WTC11 (cell line): ENCODE data around the gene CPT1B. TPM values are rescaled to one million over a fixed set of nuclear protein-coding genes. Genes with fewer than 3 reads are reported as not detected.

Experiments used
- ATAC-seq: fragments of 200-7000 bp; cut with Tn5 transposase; 2 replicates; pipeline ENCODE4 v1.10.0; 2021; ENCODE audit warnings: mild to moderate bottlenecking, moderate library complexity
- CTCF ChIA-PET: fragments of 300-600 bp; sonication (Branson Sonifier 250); formaldehyde crosslinking; loops from one replicate; lab custom pipeline; 2021; ENCODE audit warnings: antibody characterized with exemption; lab: Charles Lee
- POLR2A ChIA-PET: fragments of 350-600 bp; sonication (Branson Sonifier 250); formaldehyde crosslinking; loops from one replicate; lab custom pipeline; 2021; ENCODE audit warnings: antibody characterized with exemption; lab: Charles Lee
- DNase-seq: peaks from one replicate; pipeline ENCODE4 v3.0.0; 2021; ENCODE audit warnings: low spot score
- H3K27ac Mint-ChIP-seq: 2 replicates; pipeline ENCODE4 v1.8.0; 2021; ENCODE audit warnings: mixed read lengths
- H3K27me3 Mint-ChIP-seq: 2 replicates; pipeline ENCODE4 v1.8.0; 2021; ENCODE audit warnings: low read depth, mild to moderate bottlenecking, moderate library complexity, mixed read lengths
- H3K36me3 Mint-ChIP-seq: 2 replicates; pipeline ENCODE4 v1.8.0; 2021; ENCODE audit warnings: mixed read lengths
- H3K4me1 Mint-ChIP-seq: 2 replicates; pipeline ENCODE4 v1.8.0; 2022; ENCODE audit warnings: mixed read lengths
- H3K4me3 Mint-ChIP-seq: 2 replicates; pipeline ENCODE4 v1.8.0; 2021; ENCODE audit warnings: mild to moderate bottlenecking, moderate library complexity, mixed read lengths
- H3K9me3 Mint-ChIP-seq: 2 replicates; pipeline ENCODE4 v1.8.0; 2021; ENCODE audit warnings: mixed read lengths
- ATF1 ChIP-seq: sonication (generic); formaldehyde crosslinking; IDR thresholded peaks from 2 replicates; pipeline ENCODE4 v1.8.1; 2023; ENCODE audit warnings: mild to moderate bottlenecking, moderate library complexity, missing genetic modification reagents
- CREB1 ChIP-seq: sonication (generic); formaldehyde crosslinking; IDR thresholded peaks from 2 replicates; pipeline ENCODE4 v1.8.0; 2023; ENCODE audit warnings: mild to moderate bottlenecking, missing genetic modification reagents
- NFYB ChIP-seq: sonication (generic); formaldehyde crosslinking; conservative IDR thresholded peaks from 2 replicates; pipeline ENCODE4 v1.8.0; 2022; ENCODE audit warnings: low read depth, missing genetic modification reagents
- SOX15 ChIP-seq: fragments of 250-450 bp; sonication (Bioruptor Pico); IDR thresholded peaks from 2 replicates; pipeline ENCODE4 v1.9.0; 2021; ENCODE audit warnings: mild to moderate bottlenecking
- ZNF317 ChIP-seq: sonication (generic); formaldehyde crosslinking; IDR thresholded peaks from 2 replicates; pipeline ENCODE4 v1.8.1; 2023; ENCODE audit warnings: low read depth, mild to moderate bottlenecking, moderate library complexity, missing genetic modification reagents, borderline replicate concordance
- total RNA-seq: library from RNA; stranded (reverse); gene quantifications from 3 replicates; pipeline ENCODE4 v1.2.3, GENCODE V29; 2021
- TF ChIP-seq, protein P1 (sequence below): sonication (generic); formaldehyde crosslinking; IDR thresholded peaks from 2 replicates; pipeline ENCODE4 v1.8.0; 2022; ENCODE audit warnings: missing genetic modification reagents
- TF ChIP-seq, protein P2 (sequence below): sonication (generic); formaldehyde crosslinking; IDR thresholded peaks from 2 replicates; pipeline ENCODE4 v1.8.1; 2023; ENCODE audit warnings: mild to moderate bottlenecking, missing genetic modification reagents
- TF ChIP-seq, protein P3 (sequence below): sonication (generic); formaldehyde crosslinking; IDR thresholded peaks from 2 replicates; pipeline ENCODE4 v1.8.0; 2022; ENCODE audit warnings: mild to moderate bottlenecking, missing genetic modification reagents
- TF ChIP-seq, protein P4 (sequence below): fragments of 250-450 bp; sonication (Bioruptor Pico); IDR thresholded peaks from 2 replicates; pipeline ENCODE4 v1.9.0; 2021; ENCODE audit warnings: moderate library complexity, mild to moderate bottlenecking, inconsistent platforms, borderline replicate concordance
- TF ChIP-seq, protein P5 (sequence below): sonication (generic); formaldehyde crosslinking; IDR thresholded peaks from 2 replicates; pipeline ENCODE4 v1.8.1; 2023; ENCODE audit warnings: mild to moderate bottlenecking, missing genetic modification reagents
- TF ChIP-seq, protein P6 (sequence below): sonication (generic); formaldehyde crosslinking; IDR thresholded peaks from 2 replicates; pipeline ENCODE4 v1.8.1; 2022; ENCODE audit warnings: mild to moderate bottlenecking, moderate library complexity, missing genetic modification reagents
- TF ChIP-seq, protein P7 (sequence below): fragments of 200-600 bp; IDR thresholded peaks from 2 replicates; pipeline ENCODE4 v1.8.0; 2022; ENCODE audit warnings: antibody characterized with exemption

CPT1B gene
- total RNA-seq, 1 experiment from 2014 or later, result 33.7 TPM

DNA sequence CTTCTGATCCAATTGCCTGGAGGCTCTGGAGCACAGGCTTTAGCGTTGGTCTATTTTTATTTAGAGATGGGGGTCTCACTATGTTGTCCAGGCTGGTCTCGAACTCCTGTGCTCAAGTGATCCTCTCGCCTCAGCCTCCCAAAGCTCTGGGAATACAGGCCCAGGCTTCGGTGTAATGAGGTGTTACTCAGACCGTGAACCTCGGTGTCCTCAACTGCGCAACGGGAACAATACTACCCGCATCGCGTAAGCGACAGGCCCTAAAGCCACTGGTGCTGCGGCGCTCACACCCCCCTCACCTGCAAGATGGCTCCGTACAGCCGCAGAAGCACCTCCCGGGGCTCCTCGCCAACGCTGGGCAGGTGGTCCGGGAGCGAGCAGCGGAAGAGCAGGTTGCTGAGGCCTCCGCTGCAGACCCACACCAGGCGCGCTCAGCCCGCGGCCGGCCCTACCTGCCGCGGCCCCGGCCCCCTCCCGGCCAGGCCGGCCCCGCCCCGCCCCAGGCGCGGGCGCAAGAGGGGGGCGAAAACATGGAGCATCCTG is 3.8 kb upstream of the CPT1B start (continued):
- TF ChIP-seq, protein P1, sequence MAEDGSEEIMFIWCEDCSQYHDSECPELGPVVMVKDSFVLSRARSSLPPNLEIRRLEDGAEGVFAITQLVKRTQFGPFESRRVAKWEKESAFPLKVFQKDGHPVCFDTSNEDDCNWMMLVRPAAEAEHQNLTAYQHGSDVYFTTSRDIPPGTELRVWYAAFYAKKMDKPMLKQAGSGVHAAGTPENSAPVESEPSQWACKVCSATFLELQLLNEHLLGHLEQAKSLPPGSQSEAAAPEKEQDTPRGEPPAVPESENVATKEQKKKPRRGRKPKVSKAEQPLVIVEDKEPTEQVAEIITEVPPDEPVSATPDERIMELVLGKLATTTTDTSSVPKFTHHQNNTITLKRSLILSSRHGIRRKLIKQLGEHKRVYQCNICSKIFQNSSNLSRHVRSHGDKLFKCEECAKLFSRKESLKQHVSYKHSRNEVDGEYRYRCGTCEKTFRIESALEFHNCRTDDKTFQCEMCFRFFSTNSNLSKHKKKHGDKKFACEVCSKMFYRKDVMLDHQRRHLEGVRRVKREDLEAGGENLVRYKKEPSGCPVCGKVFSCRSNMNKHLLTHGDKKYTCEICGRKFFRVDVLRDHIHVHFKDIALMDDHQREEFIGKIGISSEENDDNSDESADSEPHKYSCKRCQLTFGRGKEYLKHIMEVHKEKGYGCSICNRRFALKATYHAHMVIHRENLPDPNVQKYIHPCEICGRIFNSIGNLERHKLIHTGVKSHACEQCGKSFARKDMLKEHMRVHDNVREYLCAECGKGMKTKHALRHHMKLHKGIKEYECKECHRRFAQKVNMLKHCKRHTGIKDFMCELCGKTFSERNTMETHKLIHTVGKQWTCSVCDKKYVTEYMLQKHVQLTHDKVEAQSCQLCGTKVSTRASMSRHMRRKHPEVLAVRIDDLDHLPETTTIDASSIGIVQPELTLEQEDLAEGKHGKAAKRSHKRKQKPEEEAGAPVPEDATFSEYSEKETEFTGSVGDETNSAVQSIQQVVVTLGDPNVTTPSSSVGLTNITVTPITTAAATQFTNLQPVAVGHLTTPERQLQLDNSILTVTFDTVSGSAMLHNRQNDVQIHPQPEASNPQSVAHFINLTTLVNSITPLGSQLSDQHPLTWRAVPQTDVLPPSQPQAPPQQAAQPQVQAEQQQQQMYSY (CRISPR knock-in tag), result no peak
- TF ChIP-seq, protein P2, sequence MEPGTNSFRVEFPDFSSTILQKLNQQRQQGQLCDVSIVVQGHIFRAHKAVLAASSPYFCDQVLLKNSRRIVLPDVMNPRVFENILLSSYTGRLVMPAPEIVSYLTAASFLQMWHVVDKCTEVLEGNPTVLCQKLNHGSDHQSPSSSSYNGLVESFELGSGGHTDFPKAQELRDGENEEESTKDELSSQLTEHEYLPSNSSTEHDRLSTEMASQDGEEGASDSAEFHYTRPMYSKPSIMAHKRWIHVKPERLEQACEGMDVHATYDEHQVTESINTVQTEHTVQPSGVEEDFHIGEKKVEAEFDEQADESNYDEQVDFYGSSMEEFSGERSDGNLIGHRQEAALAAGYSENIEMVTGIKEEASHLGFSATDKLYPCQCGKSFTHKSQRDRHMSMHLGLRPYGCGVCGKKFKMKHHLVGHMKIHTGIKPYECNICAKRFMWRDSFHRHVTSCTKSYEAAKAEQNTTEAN, result no peak

DNA sequence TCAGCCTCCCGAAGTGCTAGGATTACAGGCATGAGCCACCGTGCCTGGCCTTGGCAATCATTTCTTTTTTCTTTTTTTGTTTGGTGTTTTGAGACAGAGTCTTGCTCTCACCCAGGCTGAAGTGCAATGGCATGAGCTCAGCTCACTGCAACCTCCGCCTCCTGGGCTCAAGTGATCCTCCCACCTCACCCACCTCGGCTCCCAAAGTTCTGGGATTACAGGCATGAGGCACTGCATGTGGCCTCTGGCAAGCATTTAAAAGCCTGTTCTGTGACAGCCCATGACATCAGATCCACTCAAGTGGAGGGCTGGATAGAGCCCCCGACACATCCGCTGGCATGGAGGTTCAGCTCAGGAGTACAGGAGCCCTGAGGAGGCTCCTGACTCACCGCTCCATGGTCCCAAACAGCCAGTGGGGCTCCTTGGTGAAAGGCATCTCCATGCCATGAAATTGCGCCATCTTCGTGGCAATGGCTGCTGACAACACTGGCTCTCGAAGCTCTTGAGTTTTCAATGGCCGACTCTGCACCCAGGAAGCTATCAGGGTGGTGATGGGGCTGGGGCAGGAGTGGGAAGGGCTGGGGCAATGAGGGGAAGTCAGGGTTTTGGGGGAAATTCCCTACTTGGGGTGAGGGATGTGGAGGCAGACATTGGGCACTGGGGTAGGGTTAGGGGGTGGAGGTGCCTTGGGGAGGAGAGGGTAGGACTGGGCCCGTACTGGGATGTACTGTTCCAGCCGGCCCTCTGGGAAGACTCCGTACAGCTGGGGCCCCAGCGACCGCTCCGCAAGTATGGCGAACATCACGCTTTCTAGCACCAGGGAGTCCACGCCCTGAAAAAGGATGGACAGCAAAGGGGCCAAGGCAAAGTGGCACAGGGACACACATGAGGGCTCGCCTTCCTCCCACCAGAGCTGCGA is 3.1 kb upstream of the CPT1B start:
- DNase-seq, result no peak
- CTCF ChIA-PET, result interaction anchor here (1.0 to 1.5 kb wide), 3 partner anchors 19 to 60 kb away, joined by 4 to 7 read pairs (median 6); partner anchors contain the start of genes SCO2 and SYCE3
- TF ChIP-seq SOX15 (CRISPR knock-in tag) (no peak), CREB1 (no peak), ZNF317 (CRISPR knock-in tag) (no peak), ATF1 (no peak), NFYB (CRISPR knock-in tag) (no peak)
- TF ChIP-seq, protein P3, sequence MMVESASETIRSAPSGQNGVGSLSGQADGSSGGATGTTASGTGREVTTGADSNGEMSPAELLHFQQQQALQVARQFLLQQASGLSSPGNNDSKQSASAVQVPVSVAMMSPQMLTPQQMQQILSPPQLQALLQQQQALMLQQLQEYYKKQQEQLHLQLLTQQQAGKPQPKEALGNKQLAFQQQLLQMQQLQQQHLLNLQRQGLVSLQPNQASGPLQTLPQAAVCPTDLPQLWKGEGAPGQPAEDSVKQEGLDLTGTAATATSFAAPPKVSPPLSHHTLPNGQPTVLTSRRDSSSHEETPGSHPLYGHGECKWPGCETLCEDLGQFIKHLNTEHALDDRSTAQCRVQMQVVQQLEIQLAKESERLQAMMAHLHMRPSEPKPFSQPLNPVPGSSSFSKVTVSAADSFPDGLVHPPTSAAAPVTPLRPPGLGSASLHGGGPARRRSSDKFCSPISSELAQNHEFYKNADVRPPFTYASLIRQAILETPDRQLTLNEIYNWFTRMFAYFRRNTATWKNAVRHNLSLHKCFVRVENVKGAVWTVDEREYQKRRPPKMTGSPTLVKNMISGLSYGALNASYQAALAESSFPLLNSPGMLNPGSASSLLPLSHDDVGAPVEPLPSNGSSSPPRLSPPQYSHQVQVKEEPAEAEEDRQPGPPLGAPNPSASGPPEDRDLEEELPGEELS (CRISPR knock-in tag), result no peak
- TF ChIP-seq, protein P4, sequence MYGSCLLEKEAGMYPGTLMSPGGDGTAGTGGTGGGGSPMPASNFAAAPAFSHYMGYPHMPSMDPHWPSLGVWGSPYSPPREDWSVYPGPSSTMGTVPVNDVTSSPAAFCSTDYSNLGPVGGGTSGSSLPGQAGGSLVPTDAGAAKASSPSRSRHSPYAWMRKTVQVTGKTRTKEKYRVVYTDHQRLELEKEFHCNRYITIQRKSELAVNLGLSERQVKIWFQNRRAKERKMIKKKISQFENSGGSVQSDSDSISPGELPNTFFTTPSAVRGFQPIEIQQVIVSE (CRISPR knock-in tag), result no peak
- TF ChIP-seq, protein P5, sequence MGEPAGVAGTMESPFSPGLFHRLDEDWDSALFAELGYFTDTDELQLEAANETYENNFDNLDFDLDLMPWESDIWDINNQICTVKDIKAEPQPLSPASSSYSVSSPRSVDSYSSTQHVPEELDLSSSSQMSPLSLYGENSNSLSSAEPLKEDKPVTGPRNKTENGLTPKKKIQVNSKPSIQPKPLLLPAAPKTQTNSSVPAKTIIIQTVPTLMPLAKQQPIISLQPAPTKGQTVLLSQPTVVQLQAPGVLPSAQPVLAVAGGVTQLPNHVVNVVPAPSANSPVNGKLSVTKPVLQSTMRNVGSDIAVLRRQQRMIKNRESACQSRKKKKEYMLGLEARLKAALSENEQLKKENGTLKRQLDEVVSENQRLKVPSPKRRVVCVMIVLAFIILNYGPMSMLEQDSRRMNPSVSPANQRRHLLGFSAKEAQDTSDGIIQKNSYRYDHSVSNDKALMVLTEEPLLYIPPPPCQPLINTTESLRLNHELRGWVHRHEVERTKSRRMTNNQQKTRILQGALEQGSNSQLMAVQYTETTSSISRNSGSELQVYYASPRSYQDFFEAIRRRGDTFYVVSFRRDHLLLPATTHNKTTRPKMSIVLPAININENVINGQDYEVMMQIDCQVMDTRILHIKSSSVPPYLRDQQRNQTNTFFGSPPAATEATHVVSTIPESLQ, result no peak
- TF ChIP-seq, protein P6, sequence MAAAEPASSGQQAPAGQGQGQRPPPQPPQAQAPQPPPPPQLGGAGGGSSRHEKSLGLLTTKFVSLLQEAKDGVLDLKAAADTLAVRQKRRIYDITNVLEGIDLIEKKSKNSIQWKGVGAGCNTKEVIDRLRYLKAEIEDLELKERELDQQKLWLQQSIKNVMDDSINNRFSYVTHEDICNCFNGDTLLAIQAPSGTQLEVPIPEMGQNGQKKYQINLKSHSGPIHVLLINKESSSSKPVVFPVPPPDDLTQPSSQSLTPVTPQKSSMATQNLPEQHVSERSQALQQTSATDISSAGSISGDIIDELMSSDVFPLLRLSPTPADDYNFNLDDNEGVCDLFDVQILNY (CRISPR knock-in tag), result no peak
- TF ChIP-seq, protein P7, sequence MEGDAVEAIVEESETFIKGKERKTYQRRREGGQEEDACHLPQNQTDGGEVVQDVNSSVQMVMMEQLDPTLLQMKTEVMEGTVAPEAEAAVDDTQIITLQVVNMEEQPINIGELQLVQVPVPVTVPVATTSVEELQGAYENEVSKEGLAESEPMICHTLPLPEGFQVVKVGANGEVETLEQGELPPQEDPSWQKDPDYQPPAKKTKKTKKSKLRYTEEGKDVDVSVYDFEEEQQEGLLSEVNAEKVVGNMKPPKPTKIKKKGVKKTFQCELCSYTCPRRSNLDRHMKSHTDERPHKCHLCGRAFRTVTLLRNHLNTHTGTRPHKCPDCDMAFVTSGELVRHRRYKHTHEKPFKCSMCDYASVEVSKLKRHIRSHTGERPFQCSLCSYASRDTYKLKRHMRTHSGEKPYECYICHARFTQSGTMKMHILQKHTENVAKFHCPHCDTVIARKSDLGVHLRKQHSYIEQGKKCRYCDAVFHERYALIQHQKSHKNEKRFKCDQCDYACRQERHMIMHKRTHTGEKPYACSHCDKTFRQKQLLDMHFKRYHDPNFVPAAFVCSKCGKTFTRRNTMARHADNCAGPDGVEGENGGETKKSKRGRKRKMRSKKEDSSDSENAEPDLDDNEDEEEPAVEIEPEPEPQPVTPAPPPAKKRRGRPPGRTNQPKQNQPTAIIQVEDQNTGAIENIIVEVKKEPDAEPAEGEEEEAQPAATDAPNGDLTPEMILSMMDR, result no peak

More for the DNA sequence above, 3.1 kb upstream of the CPT1B start:
- H3K4me3 Mint-ChIP-seq, result peak overlapping the region; percentile 77
- H3K27ac Mint-ChIP-seq, result no peak overlapping the region
- H3K9me3 Mint-ChIP-seq, result no peaks in the 10 kb centered on the region
- peaks cover 9% of the 10 kb centered on the region for H3K4me1 Mint-ChIP-seq
- peaks cover 7% of the 10 kb centered on the region for H3K36me3 Mint-ChIP-seq
- POLR2A ChIA-PET, result no interaction called here
- no peak for ATAC-seq
- peaks cover 10% of the 10 kb centered on the region for H3K27me3 Mint-ChIP-seq
